ENCODE results near the gene ODF2.
A peak's percentile ranks its signal among the peaks of the same experiment; 100 is the strongest.
"Not testable (repeated sequence)": the region's sequence is repeated elsewhere in the genome, so short reads cannot be mapped to it uniquely, and the experiment has no call there.

The ODF2 gene

DNA sequence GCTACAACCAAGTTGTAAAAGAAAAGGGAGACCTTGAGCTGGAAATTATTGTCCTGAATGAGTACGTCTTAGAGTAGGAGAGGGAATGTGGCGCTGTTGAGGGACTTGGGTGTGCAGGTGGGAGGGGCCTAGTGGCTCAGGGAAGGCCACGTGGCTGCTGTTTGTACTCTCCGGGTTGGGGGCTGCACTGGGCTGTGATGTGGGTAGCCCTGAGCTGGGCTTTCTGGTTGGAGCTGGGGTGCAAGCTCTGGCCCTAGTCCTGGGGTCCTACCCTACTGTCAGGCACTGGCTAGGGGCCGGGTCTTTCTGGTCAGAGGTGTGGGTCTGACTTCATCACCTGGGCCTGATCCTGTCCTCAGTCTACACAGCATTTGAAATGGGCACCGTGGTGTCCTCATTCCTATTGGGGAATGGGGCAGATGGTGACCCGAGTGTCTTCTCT lies 29.6 kb downstream of the ODF2 start:
- DNase-seq = no peak

DNA sequence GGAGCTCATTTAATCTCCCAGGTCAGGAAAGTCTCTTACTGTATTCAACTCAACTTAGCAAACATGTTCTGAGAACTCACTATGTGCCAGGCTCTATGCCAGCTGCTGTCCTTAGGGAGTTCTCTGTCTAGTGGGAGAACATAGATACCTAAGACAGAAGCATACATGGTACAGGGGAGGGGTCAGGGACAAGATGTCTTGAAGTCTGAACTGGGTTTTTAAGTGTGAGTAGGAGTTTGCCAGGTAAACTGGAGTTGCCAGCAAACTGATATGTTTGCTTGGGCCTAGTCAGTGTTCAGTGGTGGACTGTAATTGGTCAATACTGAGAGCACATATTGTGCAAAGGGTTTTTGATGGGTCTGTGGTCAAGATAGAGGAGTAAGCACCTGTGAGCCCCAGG lies 30.4 kb downstream of the ODF2 start:
- DNase-seq = no peak

DNA sequence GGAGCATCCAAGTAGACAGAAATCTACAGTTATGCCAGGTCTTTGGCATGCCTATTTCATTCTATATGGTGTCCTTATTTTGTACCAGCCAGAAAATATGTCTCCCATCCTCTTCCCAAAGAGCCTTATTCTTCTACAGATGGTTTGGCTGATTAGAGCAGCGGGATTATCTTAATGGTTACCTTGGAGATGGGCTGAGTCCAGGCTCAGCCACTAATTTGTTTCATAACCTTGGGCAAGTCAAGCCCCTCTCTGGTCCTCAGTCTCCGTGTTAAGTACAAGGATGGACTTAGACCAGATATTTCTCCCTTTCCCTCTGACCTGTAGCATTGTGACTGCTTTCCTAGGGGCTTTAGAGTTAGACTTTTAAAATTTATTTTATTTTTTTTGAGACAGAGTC lies 37.6 kb downstream of the ODF2 start:
- DNase-seq = no peak

DNA sequence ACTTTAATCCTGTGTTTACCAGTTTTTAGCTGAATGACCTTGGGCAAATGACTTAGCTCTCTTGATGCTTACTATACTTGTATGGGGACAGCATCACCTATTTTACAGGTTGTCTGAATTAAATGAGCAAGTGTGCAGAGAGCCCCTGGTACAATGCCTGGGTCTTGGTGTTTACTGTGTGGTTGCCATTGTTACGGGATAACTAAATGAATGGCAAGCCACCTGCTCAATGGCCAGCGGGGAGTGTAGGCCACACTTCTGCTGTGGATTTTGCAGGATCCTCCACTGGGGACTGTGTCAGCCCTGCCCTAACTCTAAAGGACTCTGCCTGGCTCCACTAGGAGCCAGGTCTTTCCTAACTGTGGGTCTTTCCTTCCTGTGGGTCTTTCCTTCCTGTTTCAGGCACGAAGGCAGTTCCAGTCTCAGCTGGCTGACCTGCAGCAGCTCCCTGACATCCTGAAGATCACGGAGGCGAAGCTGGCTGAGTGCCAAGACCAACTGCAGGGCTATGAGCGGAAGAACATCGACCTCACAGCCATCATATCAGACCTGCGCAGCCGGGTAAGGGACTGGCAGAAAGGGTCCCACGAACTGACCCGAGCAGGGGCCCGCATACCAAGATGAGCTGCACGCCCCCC lies 38.4 kb downstream of the ODF2 start:
- DNase-seq = peak; percentile 7

DNA sequence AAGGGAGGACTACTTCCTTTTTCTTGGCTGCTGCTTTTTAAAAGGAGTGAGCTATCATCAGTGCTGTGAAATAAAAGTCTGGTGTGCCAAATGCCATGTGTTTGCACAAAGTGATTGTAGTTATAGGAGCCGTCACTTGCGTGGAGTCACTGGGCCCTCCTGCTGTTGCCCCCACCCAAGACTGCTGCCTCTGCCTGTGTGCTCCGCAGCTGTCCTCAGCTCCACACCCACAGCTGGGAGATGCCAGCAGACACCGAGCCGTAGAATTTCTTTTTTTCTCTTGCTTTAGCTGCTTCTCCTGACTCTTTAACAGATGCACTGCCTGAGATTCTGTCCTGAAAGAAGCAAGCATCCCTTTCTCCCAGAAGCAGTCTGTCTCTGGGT lies 38.9 kb downstream of the ODF2 start:
- DNase-seq = no peak

DNA sequence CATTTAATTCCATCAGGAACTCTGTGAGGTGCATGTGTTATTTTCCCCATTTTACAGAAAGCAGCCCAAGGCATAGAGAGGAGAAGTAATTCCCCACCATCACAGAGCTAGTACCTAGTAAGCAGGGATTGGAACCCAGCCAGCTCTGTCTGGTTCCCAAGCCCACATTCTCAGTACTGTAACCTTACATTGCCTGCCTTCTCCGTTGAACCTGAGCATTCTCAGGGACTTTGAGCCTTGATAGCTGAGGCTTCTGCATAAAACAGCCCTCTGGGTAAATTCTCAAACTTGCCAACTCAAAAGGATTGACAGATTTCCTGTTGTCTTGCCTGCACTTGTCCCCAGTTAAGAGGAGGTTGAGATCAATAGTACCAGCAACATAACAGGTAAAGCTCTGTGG lies 39.5 kb downstream of the ODF2 start:
- DNase-seq = no peak

DNA sequence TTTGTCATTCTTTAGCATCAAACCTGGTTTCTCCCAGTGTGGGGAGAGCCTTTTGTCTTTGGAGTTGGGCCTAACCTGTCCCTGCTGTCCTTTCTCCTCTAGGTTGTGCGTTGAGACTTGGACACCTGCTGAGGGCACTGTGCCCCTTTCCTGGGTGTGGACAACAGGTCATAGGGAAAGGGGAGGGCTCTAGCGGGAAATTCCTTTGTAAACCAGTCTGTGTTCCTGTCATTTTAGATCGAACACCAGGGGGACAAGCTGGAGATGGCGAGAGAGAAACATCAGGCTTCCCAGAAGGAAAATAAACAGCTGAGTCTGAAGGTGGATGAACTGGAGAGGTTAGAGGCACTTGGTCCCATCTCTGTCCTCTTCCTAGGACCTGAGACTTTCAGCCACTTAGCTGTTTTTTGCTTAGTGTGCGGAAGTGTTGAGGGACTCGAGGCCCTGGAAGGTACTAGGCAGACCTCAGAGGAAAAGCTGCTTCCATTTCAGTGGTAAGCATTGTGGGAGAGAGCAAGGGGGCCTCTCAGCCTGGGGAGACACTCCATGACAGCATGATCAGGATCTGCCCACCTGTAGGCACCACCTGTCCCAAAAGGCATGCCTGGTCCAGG lies 40.1 kb downstream of the ODF2 start:
- no peak for DNase-seq

DNA sequence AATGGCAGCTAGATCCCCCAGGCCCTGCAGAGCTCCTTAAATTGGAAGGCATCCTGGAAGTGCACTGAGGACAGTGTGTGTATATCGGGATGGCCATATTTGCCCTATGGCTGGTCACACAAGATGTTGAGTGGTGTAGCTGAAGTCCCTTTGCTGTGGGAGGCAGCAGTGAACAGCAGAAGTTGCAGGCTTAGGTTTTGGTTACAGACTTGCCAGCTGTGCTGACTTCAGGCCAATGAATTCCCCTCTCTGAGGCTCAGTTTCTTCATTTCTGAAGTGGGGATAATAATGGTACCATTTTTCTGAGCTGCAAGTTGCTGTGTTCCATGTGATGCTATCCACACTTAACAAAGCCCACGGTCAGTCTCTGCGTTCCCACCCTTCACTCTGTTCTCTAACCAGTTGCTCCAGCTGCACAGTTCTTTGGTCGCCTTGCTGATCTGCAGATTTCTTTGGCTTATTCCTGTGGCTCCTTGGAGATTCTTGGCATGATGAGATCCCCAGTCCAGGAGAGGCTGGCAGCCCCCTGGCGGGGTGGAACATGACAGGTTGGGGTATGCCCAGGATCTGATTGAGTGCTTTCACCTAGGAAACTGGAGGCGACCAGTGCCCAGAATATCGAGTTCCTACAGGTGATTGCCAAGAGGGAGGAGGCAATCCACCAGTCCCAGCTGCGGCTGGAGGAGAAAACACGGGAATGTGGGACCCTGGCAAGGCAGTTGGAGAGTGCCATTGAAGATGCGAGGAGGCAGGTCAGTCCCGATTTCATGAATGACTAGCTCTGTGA lies 42.2 kb downstream of the ODF2 start:
- DNase-seq = no peak

DNA sequence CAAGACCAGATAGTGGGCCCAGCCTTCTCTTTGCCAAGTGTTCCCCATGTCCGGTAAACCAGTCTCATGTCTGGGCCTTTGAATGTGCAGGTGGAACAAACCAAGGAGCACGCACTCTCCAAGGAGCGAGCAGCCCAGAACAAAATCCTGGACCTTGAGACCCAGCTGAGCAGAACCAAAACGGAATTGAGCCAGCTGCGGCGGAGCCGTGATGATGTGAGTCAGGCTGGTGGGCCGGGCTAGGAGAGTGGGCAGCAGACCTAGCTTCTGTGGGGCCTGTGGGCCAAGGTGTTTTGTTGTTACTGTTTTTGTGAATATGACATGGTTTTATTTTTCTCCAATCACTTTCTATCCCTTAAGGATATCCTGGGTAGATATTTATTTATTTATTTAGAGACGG lies 43.1 kb downstream of the ODF2 start:
- no peak for DNase-seq

DNA sequence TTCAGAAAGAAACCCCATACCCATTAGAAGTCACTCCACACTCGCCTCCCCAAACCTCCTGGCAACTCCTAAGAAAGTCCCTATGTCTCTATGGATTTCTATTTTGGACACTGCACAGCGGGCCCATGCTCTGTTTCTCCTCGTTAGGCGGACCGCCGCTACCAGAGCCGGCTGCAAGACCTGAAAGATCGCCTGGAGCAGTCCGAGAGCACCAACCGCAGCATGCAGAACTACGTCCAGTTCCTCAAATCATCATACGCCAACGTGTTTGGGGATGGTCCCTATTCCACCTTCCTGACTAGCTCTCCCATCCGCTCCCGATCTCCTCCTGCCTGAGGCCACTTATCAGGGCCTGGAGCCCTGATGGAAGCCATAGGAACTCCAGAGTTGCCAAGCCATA lies 44.1 kb downstream of the ODF2 start:
- no peak for DNase-seq

DNA sequence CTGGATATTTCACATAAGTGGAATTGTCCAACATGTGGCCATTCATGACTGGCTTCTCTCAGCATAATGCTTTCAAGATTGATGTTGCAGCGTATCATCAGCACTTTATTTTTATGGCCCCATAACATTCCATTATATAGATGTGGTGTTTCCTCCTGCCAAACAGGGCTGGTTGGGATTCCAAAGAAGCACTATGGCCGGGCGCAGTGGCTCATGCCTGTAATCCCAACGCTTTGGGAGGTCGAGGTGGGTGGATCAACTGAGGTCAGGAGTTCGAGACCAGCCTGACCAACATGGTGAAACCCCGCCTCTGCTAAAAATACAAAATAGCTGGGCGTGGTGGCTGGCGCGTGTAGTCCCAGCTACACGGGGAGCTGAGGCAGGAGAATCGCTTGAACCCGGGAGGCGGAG lies 47.6 kb downstream of the ODF2 start:
- not testable (repeated sequence) for DNase-seq

DNA sequence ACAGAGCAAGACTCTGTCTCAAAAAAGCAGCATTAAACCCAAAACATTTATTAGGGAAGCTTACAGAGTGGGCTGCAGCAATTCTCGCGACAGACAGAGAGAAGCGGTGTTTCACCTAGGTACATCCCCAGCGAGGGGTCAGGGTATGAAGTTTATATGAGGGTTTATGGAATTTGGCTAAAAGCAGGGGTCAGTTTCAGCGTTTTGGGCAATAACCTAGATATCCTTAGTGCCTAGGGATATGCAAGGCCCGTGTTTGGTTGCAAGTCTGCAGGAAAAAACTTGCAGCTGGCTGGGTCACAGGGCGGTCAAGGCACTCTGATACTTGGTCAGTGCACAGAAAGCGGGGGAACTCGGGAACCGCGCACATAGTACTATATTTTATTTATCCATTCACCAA lies 48.1 kb downstream of the ODF2 start:
- DNase-seq = no peak

DNA sequence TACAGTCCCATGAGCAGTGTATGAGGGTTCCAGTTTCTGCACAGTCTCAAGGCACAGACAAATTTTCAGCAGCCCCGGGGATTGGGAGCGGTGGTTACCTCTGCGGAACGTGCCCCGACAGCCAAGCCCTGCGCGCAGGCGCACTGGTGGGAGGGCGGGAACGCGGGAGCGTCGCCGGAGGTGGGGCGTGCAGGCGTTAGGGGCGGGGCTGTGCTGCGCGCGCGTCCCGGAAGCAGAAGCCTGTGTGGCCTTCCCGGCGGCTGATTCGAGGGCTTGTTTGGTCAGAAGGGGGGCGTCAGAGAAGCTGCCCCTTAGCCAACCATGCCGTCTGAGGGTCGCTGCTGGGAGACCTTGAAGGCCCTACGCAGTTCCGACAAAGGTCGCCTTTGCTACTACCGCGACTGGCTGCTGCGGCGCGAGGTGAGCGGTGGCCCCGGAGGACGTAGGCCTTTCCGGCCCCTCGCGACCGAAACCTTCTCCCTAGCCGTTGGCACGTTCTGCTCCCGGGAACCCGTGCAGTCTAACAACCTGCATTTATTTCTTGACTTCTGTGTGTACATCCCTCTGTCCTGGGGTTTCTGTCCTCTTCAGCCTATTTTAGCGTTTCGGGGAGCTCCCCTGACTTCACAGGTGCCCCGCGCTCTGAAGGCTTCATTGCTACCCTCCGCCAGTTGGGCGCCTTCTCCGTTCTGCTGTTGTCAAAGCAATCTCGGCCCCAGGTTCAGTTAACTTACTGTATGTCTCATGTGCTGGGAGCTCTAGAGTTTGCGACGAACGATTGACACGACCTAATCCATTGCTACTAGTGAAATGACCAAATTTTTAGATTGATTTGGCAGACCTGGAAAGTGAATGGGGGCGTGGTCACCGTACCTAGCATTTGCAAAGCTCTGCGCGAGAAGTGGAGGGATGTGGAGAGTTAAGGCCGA lies 48.9 kb downstream of the ODF2 start, which contains the start of gene GLE1:
TSS of gene GLE1 (plus strand) at position 235 of the 929 bp plus-strand sequence. CDS start at position 322, 87 bp downstream.
- DNase-seq = peak; percentile 52

DNA sequence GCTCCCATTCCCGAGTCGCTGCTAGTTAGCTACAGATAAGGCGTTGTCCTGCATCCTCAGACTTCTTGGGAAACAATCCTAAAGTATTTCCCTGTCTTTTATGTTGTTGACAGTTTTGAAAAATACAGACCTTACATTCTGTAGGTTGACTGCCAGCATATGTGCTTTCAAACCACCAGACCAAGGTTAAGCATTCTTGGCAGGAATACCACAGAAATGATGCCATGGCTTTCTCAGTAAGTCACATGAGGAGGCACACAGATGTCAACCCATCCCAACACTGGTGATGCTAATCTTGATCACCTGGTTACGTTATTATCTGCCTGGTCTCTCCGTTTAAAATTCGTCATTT lies 49.6 kb downstream of the ODF2 start:
- DNase-seq = no peak

DNA sequence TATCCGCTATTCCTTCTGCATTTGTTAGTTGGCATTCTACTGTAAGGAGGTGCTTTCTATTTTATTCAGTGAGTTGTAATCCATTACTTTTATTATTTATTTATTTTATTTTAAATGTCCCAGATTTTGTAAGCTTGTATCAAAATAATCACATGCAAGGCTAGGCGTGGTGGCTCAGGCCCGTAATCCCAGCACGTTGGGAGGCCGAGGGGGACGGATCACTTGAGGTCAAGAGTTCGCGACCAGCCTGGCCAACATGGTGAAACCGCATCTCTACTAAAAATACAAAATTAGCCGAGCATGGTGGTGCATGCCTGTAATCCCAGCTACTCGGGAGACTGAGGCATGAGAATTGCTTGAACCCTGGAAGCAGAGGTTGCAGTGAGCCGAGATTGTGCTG lies 50.1 kb downstream of the ODF2 start:
- DNase-seq = not testable (repeated sequence)

DNA sequence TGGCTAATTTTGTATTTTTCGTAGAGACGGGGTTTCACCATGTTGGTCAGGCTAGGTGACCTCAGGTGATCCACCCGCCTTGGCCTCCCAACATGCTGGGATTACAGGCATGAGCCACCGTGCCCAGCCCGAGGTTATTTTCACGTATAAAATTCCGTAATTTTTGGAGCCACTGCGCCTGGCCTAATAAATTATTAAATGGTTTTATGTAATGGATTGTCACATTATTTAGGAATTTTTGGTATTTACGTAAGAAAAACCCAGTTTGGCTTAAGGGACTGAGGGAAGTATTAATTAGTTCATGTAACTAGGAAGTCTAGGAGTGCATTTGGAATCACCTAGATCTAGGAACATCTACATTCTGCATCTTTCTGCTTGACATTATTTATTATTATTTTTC lies 57.0 kb downstream of the ODF2 start:
- DNase-seq = no peak

DNA sequence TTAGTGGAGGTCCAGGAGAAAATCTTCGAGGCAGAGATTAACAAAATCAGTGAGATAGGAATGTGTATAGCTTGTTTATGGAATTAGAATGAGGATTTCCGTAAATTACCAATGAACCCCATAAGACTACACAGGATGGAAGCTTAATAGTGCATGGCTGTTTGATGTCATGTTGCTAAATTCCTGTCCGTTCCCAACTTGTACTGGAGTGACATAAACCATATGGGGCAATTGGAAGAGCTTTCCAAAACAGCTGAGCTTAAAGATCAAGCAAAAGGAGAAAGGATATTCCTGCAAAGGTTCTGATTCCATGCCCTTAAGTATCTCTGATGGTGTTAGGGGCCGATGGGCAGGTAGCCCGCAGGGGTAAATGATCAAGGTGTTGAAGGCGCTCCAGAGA lies 66.2 kb downstream of the ODF2 start:
- no peak for DNase-seq

DNA sequence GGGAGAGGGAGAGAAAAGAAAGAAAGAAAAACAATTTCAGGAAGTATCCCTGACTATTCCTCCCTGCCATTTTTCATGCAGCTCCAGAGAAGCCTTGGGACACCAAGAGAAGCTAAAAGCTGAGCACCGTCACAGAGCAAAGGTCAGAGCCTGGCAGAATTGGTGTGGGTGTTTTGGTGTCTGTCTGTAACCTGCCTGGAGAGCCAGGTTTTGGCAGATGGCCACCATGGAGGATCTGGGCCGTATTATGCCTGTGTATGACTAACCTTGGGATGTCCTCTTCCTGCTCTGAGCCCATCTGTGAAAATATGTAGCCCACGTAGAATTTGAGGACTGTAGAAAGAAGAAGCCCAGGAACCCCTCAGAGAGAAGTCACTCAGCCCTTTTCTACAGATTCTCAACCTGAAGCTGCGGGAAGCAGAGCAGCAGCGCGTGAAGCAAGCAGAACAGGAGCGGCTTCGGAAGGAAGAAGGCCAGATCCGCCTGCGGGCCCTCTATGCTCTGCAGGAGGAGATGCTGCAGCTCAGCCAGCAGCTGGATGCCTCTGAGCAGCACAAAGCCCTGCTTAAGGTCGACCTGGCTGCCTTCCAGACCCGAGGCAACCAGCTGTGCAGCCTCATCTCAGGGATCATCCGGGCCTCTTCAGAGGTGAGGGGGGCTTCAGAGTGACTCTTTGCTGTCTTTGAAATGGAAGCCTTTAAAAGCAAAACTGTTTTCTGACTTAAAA lies 67.6 kb downstream of the ODF2 start:
- DNase-seq = no peak

DNA sequence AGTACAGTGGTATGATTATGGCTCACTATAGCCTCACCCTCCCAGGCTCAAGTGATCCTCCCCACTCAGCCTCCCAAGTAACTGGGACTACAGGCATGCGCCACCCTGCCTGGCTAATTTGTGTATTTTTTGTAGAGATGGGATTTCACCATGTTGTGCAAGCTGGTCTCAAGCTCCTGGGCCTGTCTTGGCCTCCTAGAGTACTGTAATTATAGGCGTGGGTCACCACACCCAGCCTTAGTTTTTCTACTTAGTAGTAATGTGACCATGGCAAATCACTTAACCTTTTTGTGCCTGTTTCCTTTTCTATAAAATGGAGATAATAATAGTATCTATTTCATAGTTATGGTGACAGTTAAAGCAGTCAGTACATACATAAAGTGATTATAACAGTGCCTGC lies 70.9 kb downstream of the ODF2 start:
- no peak for DNase-seq

DNA sequence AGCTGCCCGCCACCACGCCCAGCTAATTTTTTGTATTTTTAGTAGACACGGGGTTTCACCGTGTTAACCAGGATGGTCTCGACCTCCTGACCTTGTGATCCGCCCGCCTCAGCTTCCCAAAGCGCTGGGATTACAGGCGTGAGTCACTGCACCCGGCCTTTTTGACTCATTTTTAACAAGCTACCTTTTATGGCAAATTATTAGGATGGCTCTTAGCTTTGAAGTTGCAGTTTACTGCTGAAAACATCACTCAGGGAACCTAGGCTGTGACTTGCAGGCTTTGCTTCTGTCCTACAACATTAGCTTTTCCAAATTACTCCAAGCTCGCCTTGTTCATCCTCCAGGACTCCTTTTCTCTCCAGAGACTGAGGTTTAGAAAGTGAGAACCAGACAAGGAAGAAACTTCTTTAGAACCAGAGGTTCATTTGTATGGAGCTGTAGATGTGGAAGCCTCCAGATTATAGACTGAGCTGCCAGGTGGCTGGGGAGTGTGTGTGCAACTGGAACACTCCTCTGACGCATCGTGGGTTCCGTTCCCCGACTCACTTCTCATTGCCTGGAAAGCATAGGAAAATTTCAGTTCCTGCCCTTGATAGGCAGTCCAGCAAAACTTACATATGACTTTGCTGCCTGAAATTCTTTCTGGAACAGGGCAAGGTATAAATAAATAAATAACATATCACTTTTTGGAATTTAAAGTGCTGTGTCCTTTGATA lies 72.8 kb downstream of the ODF2 start:
- no peak for DNase-seq

DNA sequence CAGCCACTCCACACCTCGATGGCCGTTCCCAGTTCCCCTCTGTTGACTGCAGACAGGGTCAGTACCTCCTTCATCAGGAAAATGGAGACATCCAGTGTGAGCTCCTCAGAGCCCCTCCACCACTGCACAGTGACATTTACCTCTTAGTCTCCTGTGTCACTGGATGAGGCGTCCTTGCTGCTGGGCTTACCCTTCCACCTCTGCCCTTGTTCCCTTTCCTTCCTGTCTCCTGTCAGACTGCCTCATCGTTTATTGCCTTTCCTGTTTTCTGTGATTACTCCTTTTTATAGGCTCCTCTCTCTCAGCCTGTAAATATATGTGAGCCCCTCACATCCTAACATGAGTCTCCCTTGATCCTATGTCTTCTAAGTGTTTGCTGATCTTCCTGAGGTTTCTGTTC lies 73.4 kb downstream of the ODF2 start:
- DNase-seq = no peak

DNA sequence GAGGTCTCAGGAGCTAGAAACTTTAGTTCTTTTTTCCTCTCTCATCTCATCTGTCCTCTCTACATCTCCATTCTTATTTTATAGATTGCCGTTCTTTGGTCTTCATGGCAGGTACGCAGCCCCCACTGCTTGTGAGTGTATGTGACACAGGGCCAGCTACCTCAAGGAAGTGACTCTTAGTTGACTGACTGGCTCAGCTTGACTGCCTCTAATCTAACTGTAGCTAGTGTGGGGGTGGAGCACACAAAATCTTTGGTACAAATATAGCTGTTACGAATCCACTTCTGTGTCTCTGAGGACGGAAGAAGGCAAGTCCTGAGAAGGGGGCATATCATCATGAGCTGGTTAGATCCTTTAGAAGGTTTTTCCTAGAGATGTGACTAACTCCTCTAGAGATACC lies 76.8 kb downstream of the ODF2 start:
- DNase-seq = no peak
